Mucosa of rectum (tissue), 2 donors: Measurements from ENCODE around the gene MZF1.
A peak's percentile ranks its signal among the peaks of the same experiment; 100 is the strongest.
"Not testable (repeated sequence)": the region's sequence is repeated elsewhere in the genome, so short reads cannot be mapped to it uniquely, and the experiment has no call there.

ENCODE experiments used
- H3K27ac ChIP-seq, 2 donors: one replicate each; pipeline ENCODE4 v1.7.0; 2013; ENCODE audit warnings: inconsistent platforms in 2 of 2, low read depth in 2 of 2, low read length in 2 of 2
- H3K27me3 ChIP-seq, 2 donors: one replicate each; pipeline ENCODE4 v1.7.0; 2013; ENCODE audit warnings: low read length in 2 of 2; ENCODE audit not compliant: control insufficient read depth in 2 of 2, insufficient read depth in 2 of 2
- H3K36me3 ChIP-seq, 2 donors: one replicate each; pipeline ENCODE4 v1.7.0; 2013; ENCODE audit warnings: low read length in 2 of 2; ENCODE audit not compliant: control insufficient read depth in 2 of 2, insufficient read depth in 2 of 2
- H3K4me1 ChIP-seq, 2 donors: one replicate each; pipeline ENCODE4 v1.7.0; 2013; ENCODE audit warnings: low read length in 2 of 2, mild to moderate bottlenecking in 1 of 2; ENCODE audit not compliant: control insufficient read depth in 2 of 2, insufficient read depth in 2 of 2
- H3K4me3 ChIP-seq, 2 donors: one replicate each; pipeline ENCODE4 v1.7.0; 2013; ENCODE audit warnings: low read length in 2 of 2
- H3K9ac ChIP-seq, 2 donors: one replicate each; pipeline ENCODE4 v1.7.0; 2013; ENCODE audit warnings: low read length in 2 of 2, low read depth in 1 of 2, mild to moderate bottlenecking in 1 of 2
- H3K9me3 ChIP-seq, 2 donors: one replicate each; pipeline ENCODE4 v1.7.0; 2013; ENCODE audit warnings: low read length in 2 of 2; ENCODE audit not compliant: control insufficient read depth in 2 of 2
- donor health status: healthy.
- donor health status: Normal muscosa, but diverticular disease.

The MZF1 gene

GRCh38 chr19:58547323-58548312 is 25.5 kb downstream of the MZF1 start:
- Histone ChIP-seq H3K9ac (no peak overlapping the region), H3K36me3 (peaks cover 54 to 68% of the 10 kb centered on the region in 2 donors), H3K4me3 (no peak overlapping the region), H3K27ac (no peak overlapping the region), H3K4me1 (peaks cover 16% of the 10 kb centered on the region in 2 donors), H3K9me3 (no peaks in the 10 kb centered on the region), H3K27me3 (no peaks in the 10 kb centered on the region)

DNA sequence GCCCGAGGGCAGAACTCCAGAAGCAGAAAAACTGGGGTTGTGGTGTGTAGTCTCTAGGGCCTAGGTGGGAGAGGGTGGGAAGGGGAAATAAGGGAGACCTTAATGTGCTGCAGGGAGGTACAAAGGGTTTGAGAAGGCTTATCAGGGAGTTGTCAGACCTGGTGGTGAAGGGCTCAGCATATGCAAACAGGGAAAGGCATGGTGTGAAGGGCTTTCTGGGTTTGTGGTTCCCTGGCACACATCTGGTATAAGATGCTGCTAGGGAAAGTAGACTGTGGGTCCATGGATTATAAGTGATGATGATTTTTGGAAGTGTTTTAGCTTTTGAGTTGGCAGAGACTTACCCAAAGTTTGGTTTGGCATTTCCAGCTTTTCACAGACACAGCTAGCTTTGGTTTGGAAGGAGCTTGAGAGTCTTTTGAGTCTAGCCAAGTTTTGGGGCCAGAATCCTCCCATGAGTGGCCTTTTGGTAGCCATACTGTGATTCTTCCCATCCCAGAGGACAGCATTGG is 27.1 kb downstream of the MZF1 start:
- Histone ChIP-seq H3K9ac (peak overlapping the region; percentile 79 to 83), H3K27me3 (no peaks in the 10 kb centered on the region), H3K4me3 (peak overlapping the region; percentile 76 to 87), H3K36me3 (peaks cover 38 to 54% of the 10 kb centered on the region in 2 donors), H3K27ac (no peak overlapping the region), H3K9me3 (no peaks in the 10 kb centered on the region), H3K4me1 (peaks cover 16% of the 10 kb centered on the region in 2 donors)

DNA sequence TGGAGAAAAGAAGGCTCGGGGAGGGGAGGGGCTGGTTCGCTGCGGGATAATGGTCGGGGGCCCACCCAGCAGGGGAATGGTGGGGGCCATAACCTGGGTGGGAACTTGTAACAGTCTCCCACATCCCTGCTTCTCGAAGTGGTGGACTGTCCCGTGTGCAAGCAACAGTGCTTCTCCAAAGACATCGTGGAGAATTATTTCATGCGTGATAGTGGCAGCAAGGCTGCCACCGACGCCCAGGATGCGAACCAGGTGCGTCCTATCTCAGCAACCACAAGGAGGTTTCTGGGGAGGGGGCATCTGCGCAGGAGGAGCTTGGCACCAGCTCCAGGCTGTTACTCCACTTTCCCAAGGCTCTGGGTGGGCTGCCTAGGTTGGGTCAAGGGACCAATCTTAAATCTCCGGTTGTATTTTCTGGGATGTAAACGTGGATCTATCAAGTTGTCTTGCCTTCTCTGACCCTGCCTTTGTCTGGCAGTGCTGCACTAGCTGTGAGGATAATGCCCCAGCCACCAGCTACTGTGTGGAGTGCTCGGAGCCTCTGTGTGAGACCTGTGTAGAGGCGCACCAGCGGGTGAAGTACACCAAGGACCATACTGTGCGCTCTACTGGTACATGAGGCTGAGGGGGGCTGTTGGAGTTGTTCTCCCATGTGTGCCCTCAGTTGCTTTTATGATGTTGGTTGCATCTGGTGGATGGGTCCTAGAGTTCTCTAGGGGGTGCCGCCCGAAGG is 27.7 kb downstream of the MZF1 start:
- H3K9me3 ChIP-seq: no peaks in the 10 kb centered on the region
- peak overlapping the region; percentile 76 to 87 for H3K4me3 ChIP-seq
- H3K36me3 ChIP-seq: peaks cover 33 to 48% of the 10 kb centered on the region in 2 donors
- H3K9ac ChIP-seq: peak overlapping the region; percentile 79 to 83
- H3K27ac ChIP-seq: peak overlapping the region in 1 of 2 donors; percentile 23
- H3K27me3 ChIP-seq: no peaks in the 10 kb centered on the region
- H3K4me1 ChIP-seq: peaks cover 16% of the 10 kb centered on the region in 2 donors

DNA sequence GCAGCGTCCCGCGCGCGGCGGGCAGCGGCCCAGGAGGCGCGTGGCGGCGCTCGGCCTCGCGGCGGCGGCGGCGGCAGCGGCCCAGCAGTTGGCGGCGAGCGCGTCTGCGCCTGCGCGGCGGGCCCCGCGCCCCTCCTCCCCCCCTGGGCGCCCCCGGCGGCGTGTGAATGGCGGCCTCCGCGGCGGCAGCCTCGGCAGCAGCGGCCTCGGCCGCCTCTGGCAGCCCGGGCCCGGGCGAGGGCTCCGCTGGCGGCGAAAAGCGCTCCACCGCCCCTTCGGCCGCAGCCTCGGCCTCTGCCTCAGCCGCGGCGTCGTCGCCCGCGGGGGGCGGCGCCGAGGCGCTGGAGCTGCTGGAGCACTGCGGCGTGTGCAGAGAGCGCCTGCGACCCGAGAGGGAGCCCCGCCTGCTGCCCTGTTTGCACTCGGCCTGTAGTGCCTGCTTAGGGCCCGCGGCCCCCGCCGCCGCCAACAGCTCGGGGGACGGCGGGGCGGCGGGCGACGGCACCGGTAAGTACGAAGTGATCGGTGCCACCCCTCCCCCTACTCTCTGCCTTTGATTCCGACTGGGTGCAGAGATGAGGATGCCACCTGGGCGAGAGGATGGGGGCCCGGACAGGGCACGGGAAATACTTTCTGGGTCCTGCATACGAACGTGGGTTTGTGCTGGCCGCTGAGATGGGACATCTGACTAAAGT is 28.4 kb downstream of the MZF1 start:
- Histone ChIP-seq H3K27ac (peak overlapping the region; percentile 98), H3K4me3 (peak overlapping the region; percentile 76 to 87)

DNA sequence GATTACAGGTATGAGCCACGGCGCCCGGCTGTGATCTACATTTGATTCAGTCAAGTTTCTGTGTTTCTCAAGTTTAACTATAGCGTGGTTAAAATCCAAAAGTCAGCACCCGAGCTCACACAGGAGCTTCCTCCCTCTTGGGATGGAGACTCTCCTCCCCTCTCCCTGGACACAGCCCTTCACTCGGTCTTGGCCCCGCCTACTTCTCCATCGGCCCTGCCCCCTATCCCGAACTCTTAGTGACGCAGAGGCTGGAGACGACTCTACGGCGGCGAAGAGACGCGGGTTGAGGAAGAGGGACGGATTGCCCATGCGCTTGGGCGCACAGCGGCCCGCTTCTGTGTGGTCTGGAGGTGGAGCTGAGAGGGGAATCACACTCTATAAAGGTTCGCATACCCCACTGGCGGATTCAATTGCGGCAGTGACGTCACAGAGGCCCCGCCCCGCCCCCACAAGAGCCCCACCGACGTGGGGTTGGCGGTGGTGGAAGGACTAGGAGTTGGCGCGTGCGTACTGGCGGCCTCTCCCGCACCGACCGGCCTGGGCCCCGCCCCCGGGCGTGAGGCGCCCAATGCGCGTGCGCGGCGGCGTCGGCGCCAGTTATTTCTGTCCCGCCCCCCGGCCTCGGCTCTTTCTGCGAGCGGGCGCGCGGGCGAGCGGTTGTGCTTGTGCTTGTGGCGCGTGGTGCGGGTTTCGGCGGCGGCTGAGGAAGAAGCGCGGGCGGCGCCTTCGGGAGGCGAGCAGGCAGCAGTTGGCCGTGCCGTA is 29.1 kb downstream of the MZF1 start, which contains the start of gene TRIM28:
Gene TRIM28 (plus strand): TSS at position 239 of the 765 bp plus-strand sequence. CDS start 694 bp downstream, outside the sequence.
- Histone ChIP-seq H3K27ac (peak within 1 kb of the TSS; percentile 98), H3K27me3 (peaks cover 3 to 5% of the 10 kb centered on the region in 2 donors), H3K9me3 (no peaks in the 10 kb centered on the region), H3K4me3 (peak within 1 kb of the TSS; percentile 80 to 87), H3K9ac (peak within 1 kb of the TSS; percentile 79 to 86), H3K36me3 (peaks cover 18 to 34% of the 10 kb centered on the region in 2 donors), H3K4me1 (peaks cover 16% of the 10 kb centered on the region in 2 donors)

More for the DNA sequence above, 28.4 kb downstream of the MZF1 start:
- peak overlapping the region; percentile 79 to 83 for H3K9ac ChIP-seq
- H3K36me3 ChIP-seq: peaks cover 26 to 41% of the 10 kb centered on the region in 2 donors
- no peaks in the 10 kb centered on the region for H3K27me3 ChIP-seq
- peaks cover 16% of the 10 kb centered on the region in 2 donors for H3K4me1 ChIP-seq
- no peaks in the 10 kb centered on the region for H3K9me3 ChIP-seq

DNA sequence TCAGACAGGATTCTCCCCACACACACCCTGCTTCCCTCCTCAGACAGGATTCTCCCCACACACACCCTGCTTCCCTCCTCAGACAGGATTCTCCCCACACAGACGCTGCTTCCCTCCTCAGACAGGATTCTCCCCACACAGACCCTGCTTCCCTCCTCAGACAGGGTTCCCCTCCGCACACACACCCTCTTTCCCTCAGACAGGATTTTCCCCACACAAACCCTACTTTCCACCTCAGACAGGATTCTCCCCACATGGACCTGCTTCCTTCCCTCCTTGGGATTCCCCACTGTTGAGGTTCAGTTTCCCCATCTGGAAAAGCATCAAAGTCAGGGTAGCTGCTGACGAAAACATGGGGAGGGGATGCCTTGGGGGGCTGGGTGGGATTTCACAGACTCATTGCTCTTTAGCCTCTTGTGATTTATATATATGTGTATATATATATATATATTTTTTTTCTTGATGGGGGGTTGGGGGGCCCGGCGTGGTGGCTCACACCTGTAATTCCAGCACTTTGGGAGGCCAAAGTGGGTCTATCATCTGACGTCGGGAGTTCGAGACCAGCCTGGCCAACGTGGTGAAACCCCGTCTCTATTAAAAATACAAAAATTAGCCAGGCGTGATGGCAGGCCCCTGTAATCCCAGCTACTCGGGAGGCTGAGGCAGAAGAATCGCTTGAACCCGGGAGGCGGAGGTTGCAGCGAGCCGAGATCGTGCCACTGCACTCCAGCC is 30.3 kb downstream of the MZF1 start:
- peaks cover 8 to 22% of the 10 kb centered on the region in 2 donors for H3K36me3 ChIP-seq
- peak overlapping the region in 1 of 2 donors; percentile 82 for H3K4me3 ChIP-seq

DNA sequence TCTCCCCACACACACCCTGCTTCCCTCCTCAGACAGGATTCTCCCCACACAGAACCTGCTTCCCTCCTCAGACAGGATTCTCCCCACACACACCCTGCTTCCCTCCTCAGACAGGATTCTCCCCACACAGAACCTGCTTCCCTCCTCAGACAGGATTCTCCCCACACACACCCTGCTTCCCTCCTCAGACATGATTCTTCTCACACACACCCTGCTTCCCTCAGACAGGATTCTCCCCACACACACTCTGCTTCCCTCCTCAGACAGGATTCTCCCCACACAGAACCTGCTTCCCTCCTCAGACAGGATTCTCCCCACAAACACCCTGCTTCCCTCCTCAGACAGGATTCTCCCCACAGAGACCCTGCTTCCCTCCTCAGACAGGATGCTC is 34.0 kb downstream of the MZF1 start:
- not testable (repeated sequence) for H3K36me3 ChIP-seq, H3K4me3 ChIP-seq, H3K9me3 ChIP-seq, H3K9ac ChIP-seq, H3K4me1 ChIP-seq, H3K27me3 ChIP-seq, H3K27ac ChIP-seq

More for the DNA sequence above, 30.3 kb downstream of the MZF1 start:
- not testable (repeated sequence) for H3K9me3 ChIP-seq, H3K9ac ChIP-seq, H3K27me3 ChIP-seq
- Histone ChIP-seq H3K4me1 (peaks cover 16 to 21% of the 10 kb centered on the region in 2 donors), H3K27ac (peak overlapping the region in 1 of 2 donors; percentile 98)

DNA sequence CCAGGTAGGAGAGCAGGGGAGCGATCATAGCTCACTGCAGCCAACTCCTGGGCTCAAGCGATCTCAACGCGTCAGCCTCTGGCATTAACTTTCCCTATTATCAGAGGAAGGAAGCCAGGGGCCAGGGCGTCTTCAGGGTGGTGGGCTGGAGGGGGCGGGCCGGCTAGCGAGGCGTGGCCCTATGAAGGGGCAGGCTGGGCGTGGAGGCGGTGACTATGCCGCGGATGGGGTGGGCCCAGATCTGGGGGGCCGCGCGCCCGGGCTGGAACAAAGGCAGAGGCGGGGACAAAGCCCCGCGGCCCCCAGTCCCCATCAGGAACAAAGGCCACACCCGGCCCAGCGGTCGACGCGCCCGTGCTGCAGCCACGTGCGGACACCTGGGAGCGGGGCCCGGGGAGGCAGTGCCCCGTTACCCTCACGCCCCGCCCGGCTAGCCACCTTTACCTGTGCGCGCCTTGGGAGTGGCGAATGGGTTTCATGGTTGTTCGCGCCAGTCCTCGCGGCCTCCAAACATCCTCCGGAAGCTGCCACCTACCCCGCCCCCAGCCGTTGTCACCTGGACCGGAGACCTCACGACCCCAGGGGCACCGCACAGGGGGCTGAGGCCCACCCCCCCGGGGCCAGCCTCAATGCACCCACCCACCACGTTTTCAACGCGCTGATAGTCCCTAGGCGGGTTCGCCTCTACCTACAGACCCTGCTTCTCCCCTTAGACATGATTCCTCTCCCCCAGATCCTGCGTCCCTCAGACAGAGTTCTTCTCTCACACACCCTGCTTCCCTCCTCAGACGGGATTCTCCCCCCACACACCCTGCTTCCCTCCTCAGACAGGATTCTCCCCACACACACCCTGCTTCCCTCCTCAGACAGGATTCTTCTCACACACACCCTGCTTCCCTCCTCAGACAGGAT is 34.6 kb downstream of the MZF1 start:
- Histone ChIP-seq H3K27ac (no peak overlapping the region), H3K4me1 (peaks cover 2 to 5% of the 10 kb centered on the region in 2 donors), H3K36me3 (no peaks in the 10 kb centered on the region), H3K4me3 (peak overlapping the region; percentile 26 to 35), H3K9me3 (no peaks in the 10 kb centered on the region), H3K9ac (peak overlapping the region in 1 of 2 donors; percentile 33), H3K27me3 (peaks cover 6 to 7% of the 10 kb centered on the region in 2 donors)
